ENCODE data around the gene COQ9.

The COQ9 gene

DNA sequence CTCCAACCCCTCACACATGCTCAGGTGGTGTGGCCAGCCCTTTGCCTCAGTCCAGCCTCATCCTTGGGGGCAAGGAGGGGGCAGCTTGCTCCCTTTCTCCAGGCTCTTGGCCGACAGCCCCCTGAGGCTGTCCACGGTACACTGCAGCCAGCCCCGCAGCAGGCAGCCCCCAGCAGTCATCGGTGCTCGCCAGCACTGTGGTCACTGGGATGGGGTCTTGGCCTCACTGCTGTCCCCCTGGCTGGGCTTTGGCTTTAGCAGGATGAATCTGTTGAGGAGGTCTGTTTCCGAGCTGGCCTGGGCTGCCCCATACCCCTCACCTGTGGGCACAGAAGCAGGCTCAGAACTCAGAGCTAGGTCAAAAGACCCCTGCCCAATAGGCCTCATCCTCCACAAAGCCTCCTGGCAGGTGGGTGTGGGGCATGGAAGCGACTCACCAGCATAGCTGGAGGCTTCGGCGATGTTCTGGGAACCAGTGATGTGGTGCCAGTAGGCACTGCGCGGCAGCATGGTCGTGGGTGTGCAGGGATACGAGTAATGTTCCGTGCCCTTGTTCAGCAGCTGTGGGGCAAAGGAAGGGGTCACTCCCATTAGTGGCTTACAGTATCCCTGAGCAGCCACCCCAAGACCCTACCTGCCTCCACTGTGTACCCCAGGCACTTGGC lies 26.0 kb downstream of the COQ9 start:
- DNase-seq = no peak

DNA sequence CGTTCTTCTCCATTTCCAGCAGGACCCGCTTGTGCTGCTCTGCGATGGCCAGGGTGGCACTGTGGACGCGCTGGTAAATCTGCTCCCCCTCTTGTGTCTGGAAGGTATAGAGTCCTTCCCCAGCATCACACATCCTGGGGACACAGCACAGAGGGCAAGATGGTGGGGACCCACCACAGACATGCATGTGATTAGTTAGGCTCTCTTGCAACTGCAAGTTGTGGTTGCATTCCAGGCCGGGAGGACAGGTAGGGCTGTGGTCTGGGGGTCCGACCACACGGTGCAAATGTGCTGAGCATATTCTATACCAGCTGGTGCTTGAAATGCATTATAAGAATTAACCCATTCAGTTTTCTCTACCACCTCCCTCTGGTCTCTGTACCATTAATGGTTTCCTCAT lies 26.6 kb downstream of the COQ9 start:
- DNase-seq = no peak

DNA sequence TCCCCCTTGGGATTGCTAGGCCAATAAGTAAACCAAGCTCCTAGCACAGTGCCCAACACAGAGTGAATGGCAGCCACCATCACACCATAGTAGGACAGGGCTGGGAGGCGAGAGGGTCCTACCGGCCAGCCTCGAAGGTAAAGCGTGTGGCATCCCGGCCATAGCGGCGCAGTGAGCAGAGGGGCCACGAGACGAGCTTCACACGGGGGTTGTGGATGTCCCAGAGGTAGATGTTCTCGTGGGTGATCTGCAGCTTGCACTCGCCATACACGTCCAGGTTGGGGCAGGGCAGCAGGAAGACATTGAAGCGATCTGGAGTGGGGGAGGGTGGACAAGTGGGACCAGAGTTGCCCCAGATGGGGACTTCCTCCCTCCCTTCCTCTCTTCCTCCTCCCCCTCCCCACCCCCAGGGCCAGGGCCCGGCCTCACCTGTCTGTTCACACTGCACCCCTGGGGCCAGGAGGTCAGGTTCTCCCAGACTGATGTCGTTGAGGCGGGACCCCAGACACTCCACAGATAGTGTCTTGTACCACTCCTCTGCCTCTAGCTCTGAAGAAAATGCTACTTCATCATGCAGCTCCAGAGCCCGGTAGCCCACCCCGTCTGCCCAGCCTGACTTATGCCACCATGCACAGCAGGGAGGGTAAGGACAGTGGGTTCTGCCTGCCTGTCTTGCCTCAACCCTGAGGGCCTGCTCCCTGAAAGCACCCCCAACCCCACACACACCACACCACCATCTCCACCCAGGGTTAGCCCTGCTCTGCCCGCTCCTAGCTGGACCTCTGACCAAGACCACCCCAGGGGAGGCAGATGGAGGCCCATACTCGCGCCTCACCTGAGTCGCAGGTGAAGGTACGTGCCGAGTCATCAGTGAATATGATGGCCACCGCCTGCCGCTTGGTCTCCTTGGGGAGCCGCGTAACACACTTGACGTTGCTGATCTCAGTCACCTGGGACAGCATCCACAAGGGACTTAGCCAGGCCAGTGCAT lies 27.7 kb downstream of the COQ9 start:
- no peak for DNase-seq

DNA sequence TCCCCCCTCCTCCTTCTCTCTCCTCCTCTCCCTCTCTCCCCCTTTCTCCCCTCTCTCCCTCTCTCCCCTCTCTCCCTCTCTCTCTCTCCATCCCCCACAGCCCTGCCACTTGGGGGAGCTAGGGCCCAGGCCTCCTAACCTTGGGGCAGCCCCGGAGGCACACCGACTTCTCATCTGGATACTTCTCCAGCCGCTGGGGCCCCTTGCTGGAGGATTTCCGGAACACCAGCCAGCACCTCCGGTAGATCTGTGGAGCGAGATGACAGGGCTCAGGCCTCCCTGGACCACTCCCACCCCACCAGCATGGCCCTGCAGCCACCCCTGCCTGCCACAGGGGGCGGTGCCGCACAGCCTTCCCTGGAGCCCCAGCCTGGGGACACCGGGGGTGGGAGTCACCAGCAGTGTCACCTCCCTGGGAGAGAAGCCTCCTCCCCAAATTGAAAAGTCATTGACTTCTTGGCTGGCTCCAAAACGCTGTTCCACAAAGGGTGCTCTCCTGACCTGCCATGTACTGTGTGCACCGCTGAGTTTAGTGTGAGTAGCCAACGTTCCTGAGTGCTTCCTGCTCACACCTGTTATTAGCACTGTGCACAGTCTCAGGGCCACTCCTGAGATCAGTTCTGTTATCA lies 28.5 kb downstream of the COQ9 start:
- peak; percentile 54 for DNase-seq

DNA sequence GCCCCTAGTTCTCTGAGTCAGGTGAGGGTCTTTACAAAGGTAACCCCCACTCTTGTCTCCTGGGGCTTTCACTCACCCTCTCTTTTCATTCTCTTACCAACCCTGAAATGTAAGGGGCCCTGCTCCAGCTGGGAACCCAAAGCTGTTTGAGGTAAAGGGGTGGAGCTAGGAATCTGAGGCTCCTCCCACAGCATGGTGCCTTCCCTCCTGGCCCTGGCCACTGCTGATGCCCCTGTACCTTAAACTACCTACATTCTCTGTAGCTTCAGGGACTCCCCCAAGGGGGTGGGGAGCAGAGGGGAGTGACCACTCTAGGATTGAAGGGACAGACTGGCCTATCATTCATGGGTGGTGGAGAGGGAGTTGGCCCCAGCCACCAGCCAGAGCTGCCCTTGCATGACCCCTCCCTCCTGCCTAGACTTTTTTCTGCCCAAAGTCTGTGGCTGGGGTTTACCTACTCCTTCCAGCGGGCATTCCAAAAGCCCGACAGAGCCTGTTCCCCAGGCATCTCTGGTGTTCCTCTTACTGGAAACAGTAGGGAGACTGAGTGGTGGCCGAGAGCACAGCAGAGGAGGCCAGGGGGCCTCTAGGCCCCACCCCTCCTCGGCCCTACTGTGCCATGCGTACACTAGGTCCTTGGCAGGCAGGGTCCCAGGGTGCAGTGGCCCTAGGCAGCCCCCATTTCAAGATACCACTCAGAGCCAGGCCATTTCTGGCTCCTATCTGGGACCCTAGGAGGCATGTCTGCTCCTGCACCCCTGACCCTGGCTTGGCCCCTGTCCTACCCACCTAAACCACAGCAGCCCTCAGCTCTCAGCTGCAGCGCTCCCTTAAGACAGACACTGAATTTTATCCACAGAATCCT lies 29.5 kb downstream of the COQ9 start:
- no peak for DNase-seq

DNA sequence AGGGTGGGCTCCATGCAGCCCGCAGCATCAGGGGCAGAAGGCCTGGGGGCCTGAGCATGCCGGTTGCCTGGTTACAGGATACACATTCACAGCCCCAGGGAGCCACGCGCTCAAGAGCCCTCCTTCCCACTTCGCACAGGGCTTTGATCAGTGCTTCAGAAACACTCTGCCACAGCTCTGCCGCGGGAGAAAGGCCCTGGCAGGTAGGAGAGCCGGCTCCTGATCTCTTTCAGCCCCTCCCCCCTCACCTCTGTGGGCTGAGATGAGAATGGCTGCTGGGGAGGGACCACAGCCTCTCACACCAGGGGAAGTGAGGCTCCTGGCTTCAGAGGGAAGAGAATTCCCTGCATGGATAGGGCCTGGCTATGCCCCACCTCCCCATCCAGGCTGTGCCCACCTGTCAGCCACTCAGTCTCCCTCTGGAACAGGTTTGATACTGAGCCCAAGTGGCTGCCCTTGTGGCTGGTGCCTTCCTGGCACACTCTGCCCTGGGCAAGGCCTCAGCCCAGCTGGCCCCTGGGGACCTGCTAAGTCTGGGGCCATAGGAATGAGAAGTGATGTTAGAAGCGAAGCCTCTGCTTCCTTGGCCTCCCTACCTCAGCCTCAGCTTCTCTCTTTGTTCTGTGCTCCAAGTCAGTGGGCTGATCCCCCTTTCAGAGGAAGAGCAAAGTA lies 30.4 kb downstream of the COQ9 start:
- DNase-seq = peak; percentile 61

DNA sequence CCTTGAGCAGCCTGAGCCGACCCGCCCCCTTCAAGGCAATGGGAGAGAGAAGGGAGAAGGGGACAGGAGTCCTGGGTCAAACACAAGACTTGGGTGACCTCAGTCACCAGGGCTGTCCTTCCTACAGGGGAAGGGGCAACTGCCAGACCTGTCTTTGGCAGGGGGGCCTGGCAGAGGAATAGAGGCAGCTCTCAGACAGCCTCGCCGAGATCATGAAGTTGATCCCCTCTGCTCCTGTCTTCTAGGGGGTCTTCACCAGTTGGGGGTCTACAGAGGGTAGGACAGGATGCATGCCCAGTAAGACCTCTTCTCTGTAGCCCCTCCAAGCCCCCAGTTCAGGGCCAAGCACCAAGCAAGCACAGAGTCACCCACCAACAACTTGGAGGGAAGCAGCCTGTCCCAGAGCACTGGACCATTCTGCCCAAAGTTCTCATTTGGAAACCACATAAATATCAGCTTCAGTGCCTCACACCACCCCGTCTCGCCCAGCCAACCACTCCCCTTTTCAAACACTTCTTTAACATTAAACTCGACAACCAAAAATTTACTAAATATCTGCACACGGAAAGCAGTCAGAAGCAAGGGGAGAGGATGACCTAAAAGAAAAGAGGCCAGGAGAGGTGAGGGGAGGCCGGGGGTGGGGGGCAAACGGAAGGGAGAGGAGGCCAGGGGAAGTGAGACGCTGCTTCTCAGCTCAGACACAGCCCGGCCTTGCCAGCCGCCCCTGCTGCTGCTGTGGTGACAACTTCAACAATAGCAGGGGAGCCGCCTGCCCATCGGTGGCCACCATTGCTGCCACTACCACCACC lies 31.3 kb downstream of the COQ9 start:
- no peak for DNase-seq

DNA sequence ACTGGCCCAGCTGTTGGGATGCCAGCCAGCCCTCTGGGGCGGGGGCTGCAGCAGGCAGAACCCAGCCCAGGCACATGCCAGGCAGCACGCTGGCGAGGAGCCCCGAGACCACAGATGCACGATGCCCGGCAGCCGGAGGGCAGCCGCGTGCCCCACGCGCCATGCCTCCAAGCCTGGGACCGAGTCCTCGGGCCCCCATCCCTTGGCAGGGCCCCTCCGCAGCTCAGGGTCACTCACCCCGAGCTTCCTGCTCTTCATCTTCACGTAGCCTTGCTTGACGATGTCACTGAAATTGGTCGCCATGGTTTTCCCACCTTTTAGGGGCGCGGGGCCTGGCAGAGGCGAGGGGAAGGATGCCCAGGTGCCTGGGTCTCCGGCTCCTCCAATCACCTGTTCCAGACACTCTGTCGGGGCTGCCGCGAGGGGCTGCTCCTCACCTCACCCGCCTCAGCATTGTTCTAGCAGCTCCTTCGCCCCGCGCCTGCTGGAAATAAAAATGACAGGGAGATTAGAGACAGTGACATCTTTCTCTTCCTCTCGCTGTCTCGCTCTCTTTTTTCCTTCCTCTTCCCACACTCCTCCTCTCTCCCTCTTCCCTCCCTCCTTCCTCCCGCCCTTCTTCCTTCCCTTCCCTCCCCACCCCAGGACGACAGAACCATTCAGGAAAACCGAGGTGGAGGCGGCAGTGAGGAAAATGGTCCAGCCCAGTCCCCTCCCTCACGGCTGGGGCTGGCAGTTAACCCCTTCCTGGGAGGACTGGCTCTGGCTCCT lies 32.1 kb downstream of the COQ9 start:
- peak; percentile 67 for DNase-seq

DNA sequence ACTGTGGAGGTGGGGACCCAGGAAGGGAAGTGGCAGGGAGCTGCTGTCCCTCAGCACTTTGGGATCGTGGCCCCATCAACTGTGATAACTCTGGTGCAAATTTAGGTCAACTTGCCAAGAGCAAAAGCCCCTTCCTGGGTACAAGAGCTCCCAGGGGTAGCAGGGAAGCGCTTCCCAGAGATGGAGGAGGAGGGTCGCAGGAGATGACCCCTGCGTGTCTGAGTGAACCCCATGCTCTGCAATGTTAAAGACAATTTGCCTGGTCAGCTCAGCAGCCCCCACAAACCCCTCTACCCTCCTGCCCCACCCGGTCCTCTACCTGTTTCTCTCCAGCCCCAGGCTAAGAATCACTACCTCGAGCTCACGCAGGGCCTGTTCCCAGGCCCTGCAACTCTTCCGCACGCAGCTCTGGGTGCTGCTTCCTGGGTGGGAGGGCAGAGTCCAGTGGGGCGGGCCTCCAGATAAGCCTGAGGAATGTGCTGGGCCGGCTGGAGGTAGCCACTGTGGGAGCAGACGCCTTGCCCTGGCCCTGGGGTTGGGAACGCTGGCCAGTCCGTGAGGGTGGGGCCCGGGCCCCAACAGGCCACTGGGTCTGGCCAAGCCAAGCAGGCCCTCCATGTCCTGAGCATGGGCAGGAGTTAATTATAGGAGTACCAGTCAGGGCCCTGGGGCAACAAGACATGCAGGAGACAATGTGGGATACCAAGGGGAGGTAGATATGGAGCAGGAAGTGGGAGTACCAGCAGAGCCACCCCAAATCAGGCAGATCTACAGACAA lies 32.9 kb downstream of the COQ9 start:
- DNase-seq = no peak

DNA sequence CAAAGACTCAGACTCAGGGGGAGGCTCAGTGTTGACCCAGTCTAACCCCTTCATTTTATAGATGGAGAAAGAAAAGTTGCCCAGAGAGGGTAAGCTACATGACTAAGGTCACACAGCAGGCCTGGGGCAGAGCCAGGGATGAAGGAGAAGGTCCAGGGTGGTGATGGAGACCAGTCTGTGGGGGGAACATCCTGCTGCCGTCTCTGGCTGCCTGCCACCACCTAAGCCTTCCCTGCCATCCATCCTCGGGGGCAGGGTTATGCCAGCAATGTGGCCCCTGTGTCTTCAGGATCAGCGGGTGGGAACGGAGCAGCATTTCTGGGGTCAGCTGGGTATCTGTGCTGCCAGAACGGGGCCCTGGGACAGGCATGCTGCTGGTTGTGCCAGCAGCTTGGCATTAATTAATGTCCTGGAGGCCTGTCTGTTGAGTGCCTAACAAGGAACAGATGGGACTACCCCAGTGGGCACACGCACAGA lies 33.5 kb downstream of the COQ9 start:
- DNase-seq = no peak

DNA sequence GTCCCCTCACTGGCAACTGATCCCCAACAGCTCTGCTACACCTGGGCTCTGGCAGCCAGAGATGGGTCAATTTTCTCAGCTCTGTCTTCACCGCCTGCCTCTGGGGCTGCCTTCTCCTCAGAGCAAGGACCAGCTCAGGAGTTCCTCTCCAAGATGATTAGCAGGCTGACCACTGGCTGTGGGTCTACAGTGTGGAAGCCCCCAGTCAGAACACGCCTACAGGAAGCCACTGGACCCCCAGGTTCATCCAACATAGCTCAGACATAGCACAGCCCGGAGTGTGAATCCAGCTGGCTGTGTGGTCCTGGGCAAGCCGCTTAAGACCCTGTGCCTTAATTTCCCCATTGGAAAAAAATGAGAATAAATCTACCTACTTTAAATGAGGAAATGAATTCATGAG lies 34.1 kb downstream of the COQ9 start:
- DNase-seq = no peak

DNA sequence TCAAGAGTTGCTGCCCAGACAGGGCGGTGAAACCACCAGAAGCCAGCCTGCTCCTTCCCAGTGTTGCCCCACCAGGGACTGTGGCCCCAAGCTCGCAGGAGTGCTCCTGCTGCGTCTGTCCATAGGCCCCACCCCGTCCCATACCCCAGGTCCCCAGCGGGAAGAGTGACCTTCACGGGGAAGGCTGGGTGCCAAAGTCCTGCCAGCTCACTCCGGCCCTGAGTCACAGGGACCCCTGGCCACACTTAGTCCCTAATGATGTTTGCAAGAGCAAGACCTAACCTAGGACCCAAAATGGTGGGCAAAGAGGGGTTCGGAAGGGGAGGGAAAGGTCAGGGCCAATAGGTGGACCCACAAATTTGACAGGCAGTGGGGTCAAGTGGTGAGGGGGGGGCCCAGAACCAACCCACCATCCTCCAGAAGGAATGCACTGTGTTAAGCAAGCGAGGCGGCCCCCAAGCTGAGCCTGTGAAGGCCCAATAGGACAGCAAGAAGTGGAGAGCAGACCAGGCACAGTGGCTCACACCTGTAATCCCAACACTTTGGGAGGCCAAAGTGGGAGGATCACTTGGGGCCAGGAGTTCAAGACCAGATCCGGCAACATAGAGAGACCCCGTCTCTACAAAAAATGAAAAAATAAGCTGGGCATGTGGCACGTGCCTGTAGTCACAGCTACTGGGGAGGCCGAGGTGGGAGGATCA lies 35.7 kb downstream of the COQ9 start:
- no peak for DNase-seq

DNA sequence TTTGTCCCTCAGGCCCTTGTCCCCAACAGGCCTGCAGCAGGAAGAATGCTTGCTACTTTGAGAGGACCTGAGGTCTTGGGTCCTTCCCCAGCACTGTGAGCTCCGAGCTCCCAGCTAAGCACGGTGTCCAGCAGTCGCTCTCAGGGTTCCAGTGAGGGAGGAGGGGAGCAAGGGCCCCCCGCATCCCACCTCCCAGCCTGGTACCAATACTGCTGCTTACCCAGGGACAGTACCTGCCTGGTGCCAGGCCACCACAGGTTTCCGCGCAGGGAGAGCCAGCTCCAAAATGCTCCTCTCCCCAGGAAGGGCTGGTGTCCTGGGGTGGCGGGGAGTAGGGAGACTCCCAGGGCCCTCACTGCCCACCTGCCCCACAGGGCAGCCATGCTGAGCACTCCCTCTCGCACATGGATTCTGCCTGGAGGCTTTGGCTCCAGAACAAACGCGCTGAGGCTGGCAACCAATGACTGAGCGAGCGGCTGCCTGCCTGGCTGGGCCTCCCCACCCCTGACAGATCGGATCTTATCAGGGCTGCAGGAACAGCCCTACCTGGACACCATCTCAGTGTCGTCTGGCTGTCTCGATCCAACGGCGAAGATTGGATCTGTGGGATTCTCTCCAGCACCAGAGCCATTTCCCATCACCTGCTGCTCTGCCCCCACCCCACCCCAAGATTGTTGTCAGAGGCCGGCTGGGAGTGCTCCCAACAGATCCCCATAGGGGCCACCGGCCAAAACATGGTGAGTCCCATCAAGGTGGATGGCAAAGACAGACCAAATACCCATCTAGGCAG lies 36.6 kb downstream of the COQ9 start:
- no peak for DNase-seq

DNA sequence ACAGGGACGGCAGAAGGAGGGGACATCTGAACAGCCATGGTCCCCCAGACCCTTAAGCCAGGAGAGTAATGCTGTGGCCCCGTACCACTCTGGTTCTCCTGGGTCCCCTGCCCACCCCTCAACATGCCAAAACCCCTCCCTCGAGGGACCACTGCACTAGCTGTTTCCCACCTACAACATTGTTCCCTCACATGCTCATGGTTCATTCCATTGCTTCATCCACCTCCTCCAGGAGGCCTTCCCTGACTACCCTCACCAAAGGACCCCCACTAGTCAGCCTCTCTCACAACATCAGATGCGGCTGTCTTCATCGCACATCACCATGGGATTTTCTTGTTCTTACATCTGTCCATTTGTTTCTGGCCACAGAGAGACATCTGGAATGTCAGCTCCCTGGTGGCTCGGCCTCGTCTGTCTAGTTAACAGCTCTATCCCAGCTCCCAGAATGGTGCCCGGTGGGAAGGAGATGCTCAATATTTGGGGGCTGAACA lies 37.3 kb downstream of the COQ9 start:
- no peak for DNase-seq

DNA sequence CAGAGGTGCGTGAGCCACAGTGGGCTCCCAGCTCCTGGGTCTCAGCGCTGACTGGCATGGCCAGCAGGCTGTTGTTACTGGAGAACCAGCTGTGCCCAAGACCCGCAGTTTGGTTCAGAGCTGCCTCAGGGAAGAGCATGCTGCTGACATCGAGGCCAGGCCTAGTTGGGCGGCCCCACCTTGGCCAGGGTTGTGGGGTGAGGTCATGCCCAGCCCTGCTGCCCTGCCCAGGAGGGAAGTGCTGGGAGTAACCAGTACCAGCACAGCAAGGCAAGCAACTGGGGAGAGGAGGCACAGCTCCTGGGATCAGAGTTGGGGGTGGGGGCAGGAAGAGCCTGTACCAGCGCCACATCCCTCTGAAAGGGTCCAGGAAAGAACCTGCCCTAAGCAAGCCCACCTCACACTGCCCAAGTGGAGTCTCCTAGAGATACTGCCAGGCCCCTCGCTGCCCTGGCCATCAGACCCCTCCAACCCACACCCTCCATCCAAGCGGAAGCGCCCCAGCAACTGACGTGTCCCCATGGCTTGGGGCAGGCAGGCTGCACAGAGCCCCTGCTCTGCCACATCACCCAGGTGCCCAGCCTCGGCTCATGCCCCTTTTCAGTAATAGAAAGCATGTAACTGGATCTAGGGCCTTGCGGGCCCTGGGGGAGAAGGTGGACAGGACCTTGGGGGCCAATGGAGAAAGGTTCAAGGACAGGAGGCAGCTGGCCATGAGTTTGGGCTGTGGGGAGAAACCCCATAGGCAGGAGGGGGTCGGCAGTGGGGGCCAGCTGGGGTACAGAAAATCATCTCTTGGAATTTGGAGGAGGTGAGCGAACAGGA lies 38.0 kb downstream of the COQ9 start:
- no peak for DNase-seq

DNA sequence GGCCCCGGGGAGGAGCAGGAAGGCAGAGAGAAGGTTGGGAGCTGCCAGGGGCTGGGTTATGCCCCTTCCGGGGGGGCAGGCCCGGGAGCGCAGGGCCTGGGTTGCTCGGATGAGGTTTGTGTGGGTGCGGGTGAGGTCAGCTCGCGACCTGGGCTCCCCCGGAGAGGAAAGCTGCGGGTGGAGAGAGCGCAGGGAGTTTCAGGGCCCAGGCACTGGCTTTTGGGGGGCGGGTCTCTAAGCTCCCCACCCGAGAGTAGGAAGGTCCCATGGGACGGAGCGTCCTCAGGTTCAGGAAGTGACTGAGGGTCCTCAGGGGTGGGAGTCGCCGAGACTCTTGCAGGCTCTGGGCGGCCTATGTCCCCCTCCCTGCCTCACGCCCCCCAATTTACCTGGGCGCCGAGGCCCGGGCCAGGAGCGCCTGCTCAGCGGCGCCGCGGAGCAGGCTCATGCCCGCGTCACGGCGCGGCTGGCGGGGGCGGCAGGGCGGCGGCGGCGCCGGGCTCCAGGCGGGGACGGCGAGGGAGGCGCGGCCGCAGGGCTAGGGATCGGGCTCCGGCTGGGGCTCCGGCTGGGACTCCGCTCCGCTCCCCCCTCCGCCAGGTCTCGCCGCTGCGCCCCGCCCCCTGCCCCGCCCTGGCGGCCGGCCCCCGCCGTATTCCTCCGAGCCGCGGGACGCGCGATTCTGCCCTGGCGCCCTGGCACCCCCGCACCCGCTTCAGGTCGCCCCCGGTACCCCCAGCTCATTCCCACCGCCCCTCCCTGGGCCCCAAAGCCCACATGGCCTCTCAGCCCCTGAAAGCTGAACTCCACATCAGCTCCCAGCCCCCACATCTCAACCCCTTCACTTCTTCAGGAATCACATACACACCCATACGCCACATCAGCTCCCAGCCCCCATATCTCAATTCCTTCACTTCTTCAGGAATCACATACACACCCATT lies 38.9 kb downstream of the COQ9 start, which contains the start of gene DOK4:
Gene DOK4 (minus strand): TSS at position 578 of the 942 bp plus-strand sequence. CDS start 6,986 bp downstream, outside the sequence.
- peak; percentile 52 for DNase-seq
